Coronary artery (tissue), 2 donors: ENCODE measurements around the gene FOXD2.

Experiments
- DNase-seq: peaks from one replicate; pipeline ENCODE4 v3.0.0-alpha.2; 2017; ENCODE audit warnings: low spot score
- H3K27ac ChIP-seq, 2 donors: fragments of 200-600 bp; sonication (generic); one replicate each; pipeline ENCODE4 v1.5.1; 2016 to 2019
- H3K4me3 ChIP-seq: fragments of 200-600 bp; sonication (generic); 2 replicates; pipeline ENCODE4 v1.5.1; 2016; ENCODE audit warnings: mild to moderate bottlenecking, moderate library complexity
- TF ChIP-seq, protein P1 (sequence below): fragments of 200-600 bp; sonication (generic); IDR thresholded peaks from one replicate; pipeline ENCODE4 v1.5.1; 2019; ENCODE audit warnings: antibody characterized with exemption

Gene FOXD2

DNA sequence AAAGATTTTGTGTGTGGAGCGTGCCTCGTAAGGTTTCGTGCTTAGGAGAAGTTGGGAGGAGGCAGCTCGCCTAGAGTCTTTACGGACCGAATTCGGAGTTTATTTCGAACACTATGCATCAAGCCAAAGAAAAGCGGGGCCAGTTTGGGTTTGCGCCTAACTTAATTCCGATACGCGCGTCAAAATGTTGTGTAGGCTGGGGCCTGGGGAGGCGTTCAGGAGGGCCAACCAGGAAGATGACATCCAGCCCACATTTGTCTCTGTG lies 6.4 kb downstream of the FOXD2 start:
- H3K4me3 ChIP-seq, result peak overlapping the region; percentile 58
- DNase-seq, result no peak

GRCh38 chr1:47444562-47445465 lies 7.0 kb downstream of the FOXD2 start:
- TF ChIP-seq, protein P1, sequence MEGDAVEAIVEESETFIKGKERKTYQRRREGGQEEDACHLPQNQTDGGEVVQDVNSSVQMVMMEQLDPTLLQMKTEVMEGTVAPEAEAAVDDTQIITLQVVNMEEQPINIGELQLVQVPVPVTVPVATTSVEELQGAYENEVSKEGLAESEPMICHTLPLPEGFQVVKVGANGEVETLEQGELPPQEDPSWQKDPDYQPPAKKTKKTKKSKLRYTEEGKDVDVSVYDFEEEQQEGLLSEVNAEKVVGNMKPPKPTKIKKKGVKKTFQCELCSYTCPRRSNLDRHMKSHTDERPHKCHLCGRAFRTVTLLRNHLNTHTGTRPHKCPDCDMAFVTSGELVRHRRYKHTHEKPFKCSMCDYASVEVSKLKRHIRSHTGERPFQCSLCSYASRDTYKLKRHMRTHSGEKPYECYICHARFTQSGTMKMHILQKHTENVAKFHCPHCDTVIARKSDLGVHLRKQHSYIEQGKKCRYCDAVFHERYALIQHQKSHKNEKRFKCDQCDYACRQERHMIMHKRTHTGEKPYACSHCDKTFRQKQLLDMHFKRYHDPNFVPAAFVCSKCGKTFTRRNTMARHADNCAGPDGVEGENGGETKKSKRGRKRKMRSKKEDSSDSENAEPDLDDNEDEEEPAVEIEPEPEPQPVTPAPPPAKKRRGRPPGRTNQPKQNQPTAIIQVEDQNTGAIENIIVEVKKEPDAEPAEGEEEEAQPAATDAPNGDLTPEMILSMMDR, result no peak
- DNase-seq, result no peak
- Histone ChIP-seq H3K27ac (no peak overlapping the region), H3K4me3 (peak overlapping the region; percentile 58)

More for the DNA sequence above, 6.4 kb downstream of the FOXD2 start:
- TF ChIP-seq, protein P1, result no peak
- no peak overlapping the region for H3K27ac ChIP-seq

GRCh38 chr1:47445823-47446550 lies 8.1 kb downstream of the FOXD2 start:
- TF ChIP-seq, protein P1, result no peak
- no peak for DNase-seq
- no peak overlapping the region for H3K4me3 ChIP-seq
- no peak overlapping the region for H3K27ac ChIP-seq

DNA sequence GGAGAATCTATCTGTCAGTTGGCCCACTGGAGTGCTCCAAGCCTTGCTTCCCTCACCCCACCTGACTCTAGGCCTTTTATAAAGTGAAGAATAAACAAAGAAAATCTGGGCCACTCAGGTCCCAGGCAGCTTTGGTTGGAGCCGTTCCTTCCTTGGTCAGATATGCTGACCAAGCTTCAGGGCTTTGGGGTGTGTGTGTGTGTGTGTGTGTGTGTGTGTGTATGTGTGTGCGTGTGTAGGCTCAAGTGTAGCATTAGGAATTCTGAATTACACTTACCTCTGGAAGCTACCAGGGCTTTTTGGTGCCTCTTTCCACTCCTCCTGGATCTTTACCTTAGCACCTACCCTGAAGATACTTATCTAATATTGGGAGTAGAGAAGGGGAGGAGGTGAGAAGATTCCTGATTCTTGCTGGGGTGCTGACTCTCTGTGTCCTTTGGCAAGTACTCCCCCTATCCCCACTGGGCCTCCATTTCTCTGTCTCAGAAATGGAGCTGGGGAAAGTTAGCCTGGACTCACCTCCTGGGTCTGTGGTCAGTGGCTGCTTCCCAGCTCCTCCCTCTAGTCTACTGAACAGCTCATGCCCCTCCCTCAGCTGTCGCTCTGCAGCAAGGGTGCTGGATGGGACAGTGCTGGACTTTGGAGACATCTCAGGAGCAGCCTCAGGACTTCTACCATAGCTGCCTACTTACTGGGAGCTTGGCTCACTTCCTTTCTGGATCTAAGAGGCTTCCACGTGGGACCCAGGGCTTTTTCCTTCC lies 10.8 kb downstream of the FOXD2 start:
- DNase-seq, result no peak
- Histone ChIP-seq H3K27ac (no peak overlapping the region), H3K4me3 (no peak overlapping the region)
- TF ChIP-seq, protein P1, result no peak

- Histone ChIP-seq H3K27ac (no peak overlapping the region), H3K4me3 (no peak overlapping the region)
- no peak for DNase-seq
- TF ChIP-seq, protein P1, result no peak
Observed at GRCh38 chr1:47449822-47450552, 12.1 kb downstream of the FOXD2 start.

DNA sequence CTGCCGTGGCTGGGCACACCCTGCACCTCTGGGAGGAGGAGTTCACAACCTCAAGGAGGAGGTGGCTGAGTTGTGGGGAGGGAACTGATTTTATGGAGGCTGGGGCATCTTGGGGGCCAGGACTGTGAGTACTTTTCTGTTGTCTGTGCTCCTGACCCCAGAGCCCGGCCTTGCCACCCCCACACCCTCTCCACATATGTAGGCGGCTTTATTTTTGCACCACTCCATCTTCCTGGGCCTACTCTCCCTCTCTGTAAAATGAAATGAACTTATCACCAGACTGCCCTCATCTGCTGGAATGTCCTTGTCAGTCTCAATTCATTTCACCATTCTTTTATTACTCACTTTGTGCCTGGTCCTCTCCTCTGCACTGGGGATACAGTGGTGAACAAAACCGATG lies 12.8 kb downstream of the FOXD2 start:
- DNase-seq, result no peak
- TF ChIP-seq, protein P1, result no peak
- H3K4me3 ChIP-seq, result no peak overlapping the region
- H3K27ac ChIP-seq, result no peak overlapping the region
